ENCODE results near the gene APH1B.

GRCh38 chr15:63263519-63263918, 13.9 kb upstream of the APH1B start:
- TF ChIP-seq PATZ1 (CRISPR knock-in tag; IDR thresholded peaks at IDR 0.05; ENCODE audit: borderline replicate concordance) (no peak), ARNTL (CRISPR knock-in tag; IDR thresholded peaks at IDR 0.05; ENCODE audit: borderline replicate concordance, low read depth) (no peak), RARB (CRISPR knock-in tag; IDR thresholded peaks at IDR 0.05) (no peak), POU6F1 (CRISPR knock-in tag; IDR thresholded peaks at IDR 0.05; ENCODE audit: borderline replicate concordance, low read depth) (no peak), PPARA (CRISPR knock-in tag; IDR thresholded peaks at IDR 0.05; ENCODE audit: borderline replicate concordance) (no peak), TOX (CRISPR knock-in tag; IDR thresholded peaks at IDR 0.05; ENCODE audit: borderline replicate concordance) (no peak), TSHZ2 (CRISPR knock-in tag; IDR thresholded peaks at IDR 0.05) (no peak)
